Measurements from ENCODE around the gene GRM8.

Gene GRM8

GRCh38 chr7:127252778-127253280 lies at the start of gene GRM8:
Gene GRM8, minus strand, starts transcription at chr7:127252941.
- ChIA-PET POLR2A (no interaction called here), CTCF (interaction anchor here (1.1 to 2.2 kb wide), 3 partner anchors 96 to 450 kb away, joined by 4 to 8 read pairs (median 4); partner anchors contain the start of gene GCC1)
- no peak for DNase-seq (ENCODE audit: low read depth, low spot score)
- peak within 1 kb of the TSS; percentile 68 for H3K4me3 ChIP-seq (ENCODE audit: low read depth, low read length)
- TF ChIP-seq CTCF (IDR thresholded peaks at IDR 0.05; ENCODE audit: insufficient read depth, low read length, missing control alignments), result no peak

GRCh38 chr7:127290801-127291361 lies 38.1 kb upstream of the GRM8 start:
- H3K4me3 ChIP-seq (ENCODE audit: low read depth, low read length), result no peak overlapping the region
- no peak for DNase-seq (ENCODE audit: low read depth, low spot score)
- no peak for TF ChIP-seq CTCF (IDR thresholded peaks at IDR 0.05; ENCODE audit: insufficient read depth, low read length, missing control alignments)
- CTCF ChIA-PET, result no interaction called here
- POLR2A ChIA-PET, result no interaction called here

GRCh38 chr7:127290116-127290655 lies 37.4 kb upstream of the GRM8 start:
- ChIA-PET CTCF (no interaction called here), POLR2A (no interaction called here)
- no peak overlapping the region for H3K4me3 ChIP-seq (ENCODE audit: low read depth, low read length)
- no peak for TF ChIP-seq CTCF (IDR thresholded peaks at IDR 0.05; ENCODE audit: insufficient read depth, low read length, missing control alignments)
- no peak for DNase-seq (ENCODE audit: low read depth, low spot score)

- TF ChIP-seq CTCF (IDR thresholded peaks at IDR 0.05; ENCODE audit: insufficient read depth, low read length, missing control alignments), result no peak
- CTCF ChIA-PET, result no interaction called here
These were observed 34.4 kb upstream of the GRM8 start for GRCh38 chr7:127287133-127287532.

GRCh38 chr7:127270093-127270492 lies 17.4 kb upstream of the GRM8 start:
- no peak for DNase-seq (ENCODE audit: low read depth, low spot score)
- no peak overlapping the region for H3K4me3 ChIP-seq (ENCODE audit: low read depth, low read length)
- ChIA-PET POLR2A (no interaction called here), CTCF (no interaction called here)
- no peak for TF ChIP-seq CTCF (IDR thresholded peaks at IDR 0.05; ENCODE audit: insufficient read depth, low read length, missing control alignments)

More at GRCh38 chr7:127287133-127287532, 34.4 kb upstream of the GRM8 start:
- no peak overlapping the region for H3K4me3 ChIP-seq (ENCODE audit: low read depth, low read length)
- POLR2A ChIA-PET, result no interaction called here
- no peak for DNase-seq (ENCODE audit: low read depth, low spot score)

GRCh38 chr7:127266047-127266446 lies 13.3 kb upstream of the GRM8 start:
- ChIA-PET POLR2A (no interaction called here), CTCF (no interaction called here)
- no peak for TF ChIP-seq CTCF (IDR thresholded peaks at IDR 0.05; ENCODE audit: insufficient read depth, low read length, missing control alignments)
- no peak for DNase-seq (ENCODE audit: low read depth, low spot score)
- no peak overlapping the region for H3K4me3 ChIP-seq (ENCODE audit: low read depth, low read length)

Data from AG04449 (cell line).